Measurements from ENCODE around the gene HSD11B1L. TPM values are rescaled to one million over a fixed set of nuclear protein-coding genes. Genes with fewer than 3 reads are reported as not detected.

The HSD11B1L gene
- total and polyA plus RNA-seq, 2 donors (not counting 3 experiments of a cell fraction or from before 2014, with no cell fraction given) = 4.4 to 9.1 TPM

DNA sequence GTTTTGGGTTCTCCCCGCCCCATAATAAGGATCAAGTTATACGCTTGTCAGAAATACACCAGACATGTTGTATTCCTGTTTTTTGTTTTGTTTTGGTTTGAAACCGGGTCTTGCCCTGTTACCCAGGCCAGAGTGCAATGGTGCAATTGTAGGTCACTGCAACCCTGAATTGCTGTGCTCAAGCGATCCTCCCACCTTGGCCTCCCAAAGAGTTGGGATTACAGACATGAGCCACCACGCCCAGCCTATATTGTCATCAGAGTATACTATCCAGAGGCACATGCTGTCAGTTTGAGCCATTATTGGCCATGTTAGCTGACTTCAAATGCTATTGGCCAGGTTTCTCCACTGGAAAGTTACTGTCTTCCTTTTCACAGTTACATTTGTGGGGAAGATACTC is 48.2 kb upstream of the HSD11B1L start:
- no peak for FAIRE-seq
- peaks cover 4 to 9% of the 10 kb centered on the region in 2 experiments for H3K36me3 ChIP-seq (ENCODE audit: control insufficient read depth in 2 of 2, extremely low read depth in 1 of 2, insufficient read depth in 2 of 2, low read length in 2 of 2)
- peaks cover 8% of the 10 kb centered on the region for H4K20me1 ChIP-seq (replicated peaks; ENCODE audit: control insufficient read depth, extremely low read depth, insufficient read depth, low read length)
- no peak overlapping the region for H3K9ac ChIP-seq (replicated peaks; ENCODE audit: extremely low read depth, insufficient read depth, low read length)
- dilution Hi-C loops (cut with MboI; ENCODE audit: extremely low pct_ligation_motif_present, low sequenced_read_pairs) (no loop called here), intact Hi-C loops (cut with micrococcal nuclease) (no loop called here)
- H3K9me3 ChIP-seq (replicated peaks; ENCODE audit: control insufficient read depth, insufficient read depth, low read length) = no peaks in the 10 kb centered on the region
- no peaks in the 10 kb centered on the region for H3K4me1 ChIP-seq (ENCODE audit: control insufficient read depth, extremely low read depth, insufficient read depth, low read length)
- no peak overlapping the region for H3K4me2 ChIP-seq (ENCODE audit: insufficient read depth, low read length)
- no peak for DNase-seq (ENCODE audit: low read depth, low spot score)
- no peaks in the 10 kb centered on the region for H3K27me3 ChIP-seq (ENCODE audit: control insufficient read depth in 2 of 2, insufficient read depth in 2 of 2, low read length in 2 of 2)
- BruUV-seq (replicated peaks) = no TSS peak
- H3K4me3 ChIP-seq (replicated peaks in 1 of 3; ENCODE audit: insufficient read depth in 1 of 3, low read depth in 1 of 3, low read length in 3 of 3) = no peak overlapping the region
- H3K9me1 ChIP-seq (replicated peaks; ENCODE audit: control insufficient read depth, extremely low read depth, insufficient read depth, low read length) = no peaks in the 10 kb centered on the region
- ChIA-PET POLR2A (no interaction called here), CTCF (no interaction called here)
- H3K79me2 ChIP-seq (ENCODE audit: control insufficient read depth, insufficient read depth, low read length) = peaks cover 96% of the 10 kb centered on the region
- no peak overlapping the region for H3K27ac ChIP-seq (ENCODE audit: insufficient read depth, low read depth, low read length)
- no peak overlapping the region for H2AFZ ChIP-seq (ENCODE audit: low read depth, low read length)
- no peak for TF ChIP-seq JUN (IDR thresholded peaks at IDR 0.05; ENCODE audit: borderline replicate concordance, insufficient read depth, insufficient read length, low read depth)
- TF ChIP-seq FOS (IDR thresholded peaks at IDR 0.05; ENCODE audit: borderline replicate concordance, insufficient read depth, low read length) = no peak
- TF ChIP-seq EZH2 (IDR thresholded peaks at IDR 0.05; ENCODE audit: borderline replicate concordance, low read depth, low read length, severe bottlenecking) = no peak
- TF ChIP-seq, protein P1, sequence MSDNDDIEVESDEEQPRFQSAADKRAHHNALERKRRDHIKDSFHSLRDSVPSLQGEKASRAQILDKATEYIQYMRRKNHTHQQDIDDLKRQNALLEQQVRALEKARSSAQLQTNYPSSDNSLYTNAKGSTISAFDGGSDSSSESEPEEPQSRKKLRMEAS (IDR thresholded peaks at IDR 0.05; ENCODE audit: insufficient read depth, insufficient read length) = no peak
- no peak for TF ChIP-seq MYC (IDR thresholded peaks at IDR 0.05; ENCODE audit: low read depth, low read length)
- TF ChIP-seq POLR2AphosphoS5 (IDR thresholded peaks at IDR 0.05; ENCODE audit: insufficient read depth, low read depth, low read length) = no peak
- no peak for TF ChIP-seq POLR2A (IDR thresholded peaks at IDR 0.05; ENCODE audit: low read depth, low read length)
- no peak for TF ChIP-seq GATA2 (IDR thresholded peaks at IDR 0.05; ENCODE audit: insufficient read depth, insufficient read length, low read depth, low read length)
- no peak for TF ChIP-seq CTCF (IDR thresholded peaks at IDR 0.05; ENCODE audit: extremely low read depth in 1 of 2, insufficient read depth in 1 of 2, low read depth in 1 of 2, low read length in 2 of 2)

Measured in endothelial cell of umbilical vein (primary cell).